WTC11 (cell line): ENCODE measurements around the gene ARPC2. TPM values are rescaled to one million over a fixed set of nuclear protein-coding genes. Genes with fewer than 3 reads are reported as not detected.
A peak's percentile ranks its signal among the peaks of the same experiment; 100 is the strongest.

Experiments
- ATAC-seq: fragments of 200-7000 bp; cut with Tn5 transposase; 2 replicates; pipeline ENCODE4 v1.10.0; 2021; ENCODE audit warnings: mild to moderate bottlenecking, moderate library complexity
- CTCF ChIA-PET: fragments of 300-600 bp; sonication (Branson Sonifier 250); formaldehyde crosslinking; loops from one replicate; lab custom pipeline; 2021; ENCODE audit warnings: antibody characterized with exemption; lab: Charles Lee
- POLR2A ChIA-PET: fragments of 350-600 bp; sonication (Branson Sonifier 250); formaldehyde crosslinking; loops from one replicate; lab custom pipeline; 2021; ENCODE audit warnings: antibody characterized with exemption; lab: Charles Lee
- DNase-seq: peaks from one replicate; pipeline ENCODE4 v3.0.0; 2021; ENCODE audit warnings: low spot score
- H3K27ac Mint-ChIP-seq: 2 replicates; pipeline ENCODE4 v1.8.0; 2021; ENCODE audit warnings: mixed read lengths
- H3K27me3 Mint-ChIP-seq: 2 replicates; pipeline ENCODE4 v1.8.0; 2021; ENCODE audit warnings: low read depth, mild to moderate bottlenecking, moderate library complexity, mixed read lengths
- H3K36me3 Mint-ChIP-seq: 2 replicates; pipeline ENCODE4 v1.8.0; 2021; ENCODE audit warnings: mixed read lengths
- H3K4me1 Mint-ChIP-seq: 2 replicates; pipeline ENCODE4 v1.8.0; 2022; ENCODE audit warnings: mixed read lengths
- H3K4me3 Mint-ChIP-seq: 2 replicates; pipeline ENCODE4 v1.8.0; 2021; ENCODE audit warnings: mild to moderate bottlenecking, moderate library complexity, mixed read lengths
- H3K9me3 Mint-ChIP-seq: 2 replicates; pipeline ENCODE4 v1.8.0; 2021; ENCODE audit warnings: mixed read lengths
- CBFB ChIP-seq: sonication (generic); formaldehyde crosslinking; IDR thresholded peaks from 2 replicates; pipeline ENCODE4 v1.8.1; 2022; ENCODE audit warnings: mild to moderate bottlenecking, low read depth, missing genetic modification reagents
- CTCF ChIP-seq: fragments of 200-600 bp; IDR thresholded peaks from 2 replicates; pipeline ENCODE4 v1.8.0; 2022; ENCODE audit warnings: antibody characterized with exemption
- GABPB1 ChIP-seq: sonication (generic); formaldehyde crosslinking; IDR thresholded peaks from 2 replicates; pipeline ENCODE4 v1.8.1; 2023; ENCODE audit warnings: mild to moderate bottlenecking, missing genetic modification reagents
- GRHL2 ChIP-seq: fragments of 250-450 bp; sonication (Bioruptor Pico); IDR thresholded peaks from 2 replicates; pipeline ENCODE4 v1.8.0; 2022; ENCODE audit warnings: mild to moderate bottlenecking, moderate library complexity; ENCODE audit not compliant: insufficient replicate concordance, severe bottlenecking
- GTF2I ChIP-seq: fragments of 250-450 bp; sonication (Bioruptor Pico); conservative IDR thresholded peaks from 2 replicates; pipeline ENCODE4 v1.4.0; 2021; ENCODE audit warnings: mild to moderate bottlenecking
- JAZF1 ChIP-seq: fragments of 250-450 bp; sonication (Bioruptor Pico); IDR thresholded peaks from 2 replicates; pipeline ENCODE4 v1.9.0; 2021; ENCODE audit warnings: moderate library complexity, mild to moderate bottlenecking, inconsistent platforms
- MYBL2 ChIP-seq: sonication (generic); formaldehyde crosslinking; IDR thresholded peaks from 2 replicates; pipeline ENCODE4 v1.8.1; 2023; ENCODE audit warnings: mild to moderate bottlenecking, moderate library complexity, missing genetic modification reagents
- NR2C2 ChIP-seq: sonication (generic); formaldehyde crosslinking; IDR thresholded peaks from 2 replicates; pipeline ENCODE4 v1.8.0; 2022; ENCODE audit warnings: mild to moderate bottlenecking, missing genetic modification reagents
- PREB ChIP-seq: sonication (generic); formaldehyde crosslinking; IDR thresholded peaks from 2 replicates; pipeline ENCODE4 v1.8.1; 2022; ENCODE audit warnings: mild to moderate bottlenecking, missing genetic modification reagents, moderate library complexity, borderline replicate concordance
- PRRX2 ChIP-seq: fragments of 250-450 bp; sonication (Bioruptor Pico); IDR thresholded peaks from 2 replicates; pipeline ENCODE4 v1.8.0; 2021; ENCODE audit warnings: mild to moderate bottlenecking
- TCF7 ChIP-seq: sonication (generic); formaldehyde crosslinking; IDR thresholded peaks from 2 replicates; pipeline ENCODE4 v1.8.0; 2022; ENCODE audit warnings: mild to moderate bottlenecking, low read depth, missing genetic modification reagents, moderate library complexity
- TEAD1 ChIP-seq: sonication (generic); formaldehyde crosslinking; IDR thresholded peaks from 2 replicates; pipeline ENCODE4 v1.8.0; 2022; ENCODE audit warnings: mild to moderate bottlenecking, missing genetic modification reagents
- ZNF121 ChIP-seq: sonication (generic); formaldehyde crosslinking; IDR thresholded peaks from 2 replicates; pipeline ENCODE4 v1.8.0; 2023; ENCODE audit warnings: missing genetic modification reagents
- ZNF232 ChIP-seq: sonication (generic); formaldehyde crosslinking; IDR thresholded peaks from 2 replicates; pipeline ENCODE4 v1.8.0; 2022; ENCODE audit warnings: mild to moderate bottlenecking, missing genetic modification reagents
- ZNF396 ChIP-seq: fragments of 250-450 bp; sonication (Bioruptor Pico); IDR thresholded peaks from 2 replicates; pipeline ENCODE4 v1.8.0; 2021; ENCODE audit warnings: mild to moderate bottlenecking, moderate library complexity, borderline replicate concordance
- ZNF416 ChIP-seq: fragments of 250-450 bp; sonication (Bioruptor Pico); IDR thresholded peaks from 2 replicates; pipeline ENCODE4 v1.9.0; 2021; ENCODE audit warnings: mild to moderate bottlenecking, inconsistent platforms
- ZNF671 ChIP-seq: fragments of 250-450 bp; sonication (Bioruptor Pico); IDR thresholded peaks from 2 replicates; pipeline ENCODE4 v1.8.0; 2021; ENCODE audit warnings: mild to moderate bottlenecking
- total RNA-seq: library from RNA; stranded (reverse); gene quantifications from 3 replicates; pipeline ENCODE4 v1.2.3, GENCODE V29; 2021
- TF ChIP-seq, protein P1 (sequence below): sonication (generic); formaldehyde crosslinking; IDR thresholded peaks from 2 replicates; pipeline ENCODE4 v1.8.1; 2022; ENCODE audit warnings: missing genetic modification reagents, borderline replicate concordance

ARPC2 gene
- total RNA-seq, 1 experiment from 2014 or later, result 184 TPM

DNA sequence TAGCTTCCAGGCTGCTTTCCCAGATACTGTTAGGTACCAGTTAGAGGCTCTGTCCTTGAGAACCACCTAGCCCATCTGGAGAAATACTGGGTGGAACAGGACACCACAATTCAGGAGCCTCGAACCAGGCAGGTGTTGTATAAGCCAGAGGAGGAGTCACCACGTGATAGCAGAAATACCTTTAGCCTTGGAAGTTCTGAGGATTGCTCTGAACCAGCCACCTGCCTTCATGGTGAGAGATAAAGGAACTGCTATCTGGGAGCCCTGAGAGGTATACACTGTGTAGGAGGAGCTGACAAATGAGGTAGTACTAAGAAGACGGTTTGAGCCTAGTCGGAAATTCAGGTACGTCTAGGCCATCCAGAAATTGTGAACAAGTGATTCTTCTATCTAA lies 36.2 kb downstream of the ARPC2 start (continued):
- TF ChIP-seq GRHL2 (CRISPR knock-in tag) (no peak), PREB (CRISPR knock-in tag) (no peak), CBFB (CRISPR knock-in tag) (no peak), TEAD1 (no peak), ZNF671 (CRISPR knock-in tag) (no peak), JAZF1 (no peak), ZNF416 (CRISPR knock-in tag) (no peak), MYBL2 (CRISPR knock-in tag) (no peak)

GRCh38 chr2:218255446-218255845 lies 38.5 kb downstream of the ARPC2 start:
- ChIA-PET CTCF (interaction anchor here (1.9 kb wide), 1 partner anchor 87 kb away, joined by 6 read pairs; no protein-coding TSS in a partner anchor), POLR2A (no interaction called here)
- ATAC-seq (no peak), DNase-seq (no peak)
- Mint-ChIP-seq H3K27ac (no peak overlapping the region; the same call in 1 of the 2 replicates), H3K27me3 (peaks cover 3% of the 10 kb centered on the region; the same call in 1 of the 2 replicates), H3K36me3 (peaks cover 45% of the 10 kb centered on the region), H3K4me1 (peaks cover 16% of the 10 kb centered on the region), H3K9me3 (no peaks in the 10 kb centered on the region), H3K4me3 (no peak overlapping the region)
- TF ChIP-seq PRRX2 (CRISPR knock-in tag) (no peak), JAZF1 (no peak), GABPB1 (CRISPR knock-in tag) (no peak)

DNA sequence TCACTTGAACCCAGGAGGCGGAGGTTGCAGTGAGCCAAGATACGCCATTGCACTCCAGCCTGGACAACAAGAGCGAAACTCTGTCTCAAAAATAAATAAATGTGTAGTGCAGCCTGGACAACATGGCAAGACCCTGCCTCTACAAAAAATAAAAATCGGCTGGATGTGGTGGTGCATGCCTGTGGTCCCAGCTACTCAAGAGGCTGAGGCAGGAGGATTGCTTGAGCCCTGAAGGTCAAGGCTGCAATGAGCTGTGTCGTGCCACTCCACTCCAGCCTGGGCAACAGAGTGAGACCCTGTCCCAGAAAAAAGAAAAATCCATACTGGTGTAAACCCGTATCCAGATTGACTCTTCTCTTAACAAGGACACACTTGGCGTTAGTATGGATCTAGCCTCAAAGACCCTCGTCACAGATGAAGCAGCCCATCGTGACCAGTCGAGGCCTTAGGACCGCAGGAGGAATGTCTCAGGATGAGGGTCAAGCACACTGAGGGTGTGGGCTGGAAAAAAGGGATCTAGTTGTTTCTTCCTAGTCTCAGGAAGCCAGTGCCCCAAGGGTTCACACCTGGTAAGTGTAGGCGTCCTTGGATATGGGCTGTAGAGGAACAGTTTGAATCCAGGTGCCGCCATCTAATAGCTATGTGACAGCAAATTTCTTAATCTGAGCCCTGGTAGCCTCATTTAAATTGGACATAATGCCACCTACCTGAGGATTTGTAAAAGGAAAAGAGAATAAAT lies 39.8 kb downstream of the ARPC2 start:
- CTCF ChIA-PET, result interaction anchor here (0.6 to 5.8 kb wide), 15 partner anchors 12 to 471 kb away, joined by 3 to 43 read pairs (median 5); partner anchors contain the start of genes AAMP, ARPC2, BCS1L and PNKD
- H3K27me3 Mint-ChIP-seq, result peaks cover 3% of the 10 kb centered on the region; the same call in 1 of the 2 replicates
- peaks cover 26% of the 10 kb centered on the region for H3K4me1 Mint-ChIP-seq

More for the DNA sequence above, 39.8 kb downstream of the ARPC2 start:
- ATAC-seq (no peak), DNase-seq (no peak)
- Mint-ChIP-seq H3K36me3 (peaks cover 33% of the 10 kb centered on the region), H3K9me3 (no peaks in the 10 kb centered on the region), H3K4me3 (no peak overlapping the region), H3K27ac (0 out of 2 replicates have a peak overlapping the region, but pooled peaks have one; percentile 47)
- TF ChIP-seq MYBL2 (CRISPR knock-in tag) (no peak), NR2C2 (CRISPR knock-in tag) (no peak), GTF2I (CRISPR knock-in tag) (no peak), ZNF121 (CRISPR knock-in tag) (peak; percentile 89; the same call in 1 of the 2 replicates), CTCF (no peak), ZNF396 (no peak), TCF7 (CRISPR knock-in tag) (no peak), ZNF232 (CRISPR knock-in tag) (no peak)
- TF ChIP-seq, protein P1, sequence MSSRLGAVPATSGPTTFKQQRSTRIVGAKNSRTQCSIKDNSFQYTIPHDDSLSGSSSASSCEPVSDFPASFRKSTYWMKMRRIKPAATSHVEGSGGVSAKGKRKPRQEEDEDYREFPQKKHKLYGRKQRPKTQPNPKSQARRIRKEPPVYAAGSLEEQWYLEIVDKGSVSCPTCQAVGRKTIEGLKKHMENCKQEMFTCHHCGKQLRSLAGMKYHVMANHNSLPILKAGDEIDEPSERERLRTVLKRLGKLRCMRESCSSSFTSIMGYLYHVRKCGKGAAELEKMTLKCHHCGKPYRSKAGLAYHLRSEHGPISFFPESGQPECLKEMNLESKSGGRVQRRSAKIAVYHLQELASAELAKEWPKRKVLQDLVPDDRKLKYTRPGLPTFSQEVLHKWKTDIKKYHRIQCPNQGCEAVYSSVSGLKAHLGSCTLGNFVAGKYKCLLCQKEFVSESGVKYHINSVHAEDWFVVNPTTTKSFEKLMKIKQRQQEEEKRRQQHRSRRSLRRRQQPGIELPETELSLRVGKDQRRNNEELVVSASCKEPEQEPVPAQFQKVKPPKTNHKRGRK (CRISPR knock-in tag), result no peak
- POLR2A ChIA-PET, result no interaction called here
